ENCODE data around the gene FST.

Gene FST

DNA sequence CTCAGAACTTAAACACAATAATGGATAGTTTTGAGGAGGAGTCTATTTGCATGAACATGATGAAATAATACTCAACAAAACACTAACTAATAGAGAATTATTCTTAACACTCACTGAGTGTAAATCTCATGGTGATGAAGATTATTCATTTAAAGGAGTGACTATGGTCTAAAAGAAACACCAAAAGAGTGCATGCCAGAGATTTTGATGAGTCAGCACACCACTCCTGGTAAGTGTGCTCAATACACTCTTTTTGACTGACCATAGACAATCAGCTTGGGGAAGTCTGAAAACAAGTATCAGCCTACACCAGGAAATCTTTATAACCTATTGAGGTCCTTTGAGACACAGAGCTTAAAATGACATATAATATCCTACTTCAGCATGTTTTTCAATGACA lies 6.8 kb upstream of the FST start:
- DNase-seq (ENCODE audit: low read depth in 2 of 2) = no peak

DNA sequence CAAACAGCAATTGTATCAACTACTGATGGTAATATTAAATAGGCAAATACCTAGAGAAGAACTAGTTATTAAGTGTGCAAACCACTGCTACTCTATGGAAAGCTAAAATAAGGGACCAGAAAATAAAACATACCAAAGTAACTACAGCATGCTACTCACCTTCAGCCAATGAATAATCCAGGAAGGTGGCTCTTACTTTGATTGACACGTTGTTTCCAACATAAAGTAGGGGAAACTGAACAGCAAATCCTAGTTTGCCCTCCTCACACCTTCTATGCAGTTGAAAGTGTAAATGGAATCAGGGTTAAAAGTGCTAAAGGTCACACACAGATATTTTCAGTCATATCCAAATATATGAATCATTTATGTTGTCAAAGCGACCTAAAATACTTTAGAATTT lies 5.1 kb upstream of the FST start:
- DNase-seq (ENCODE audit: low read depth in 2 of 2) = no peak

DNA sequence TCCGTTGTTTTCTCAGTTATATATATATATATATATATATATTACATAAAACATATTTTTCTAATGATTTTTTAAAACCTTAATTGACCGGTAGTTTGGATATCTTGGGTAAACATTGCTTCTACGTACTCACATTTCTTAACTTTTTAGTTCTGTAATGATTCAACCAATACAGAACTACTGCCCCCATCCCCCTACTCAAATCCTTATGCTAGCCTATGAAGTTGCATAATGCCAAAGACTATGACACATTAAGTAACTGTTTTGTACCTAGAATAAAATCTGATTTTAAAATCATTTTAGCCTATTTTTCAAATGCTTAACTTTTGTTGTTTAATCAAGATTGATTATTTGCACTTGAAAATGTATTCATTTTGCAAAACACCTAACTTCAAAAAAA lies 4.4 kb upstream of the FST start:
- no peak for DNase-seq (ENCODE audit: low read depth in 2 of 2)

DNA sequence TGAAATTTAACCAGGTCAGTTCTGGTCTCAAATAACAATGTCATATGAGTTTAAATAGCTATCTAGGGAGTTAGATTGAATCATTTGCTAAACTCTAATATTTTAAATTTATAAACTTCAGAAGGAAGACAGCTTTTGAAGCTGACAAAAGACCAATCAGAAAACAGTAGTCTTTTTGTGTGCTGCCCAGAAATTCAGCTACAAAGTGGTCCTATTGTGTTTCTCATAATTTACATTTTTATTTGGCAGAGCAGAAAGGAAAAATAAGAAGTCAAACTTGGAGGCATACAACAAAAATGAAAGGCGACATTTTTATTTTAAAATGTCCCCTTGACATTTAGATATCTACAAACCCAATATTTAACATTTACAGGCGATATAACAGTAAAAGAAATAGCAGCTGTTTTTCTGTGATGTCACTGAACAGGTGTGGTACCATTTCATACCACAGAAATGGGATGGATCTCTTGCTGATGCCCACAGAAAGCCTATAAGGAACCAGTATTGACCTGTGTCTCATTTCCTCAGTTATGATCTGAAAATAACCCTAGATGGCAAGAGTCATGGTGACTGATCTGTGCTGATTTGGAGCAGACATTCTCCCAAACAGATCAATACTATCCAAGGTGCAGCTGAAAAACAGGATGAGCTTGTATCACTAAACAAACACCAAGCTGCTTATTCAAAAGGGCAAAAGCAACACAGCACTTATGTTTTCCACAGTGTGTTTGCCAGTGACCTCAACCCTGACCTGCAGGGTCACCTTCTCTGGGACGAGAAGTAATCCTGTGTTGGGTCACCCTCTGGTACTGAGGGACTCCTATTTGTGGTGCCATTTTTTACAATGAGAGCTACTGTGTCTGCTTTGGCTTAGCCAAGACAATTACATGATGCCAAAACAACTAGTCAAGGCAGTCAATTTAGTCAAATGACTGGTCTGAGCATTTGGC lies 3.6 kb upstream of the FST start:
- no peak for DNase-seq (ENCODE audit: low read depth in 2 of 2)

DNA sequence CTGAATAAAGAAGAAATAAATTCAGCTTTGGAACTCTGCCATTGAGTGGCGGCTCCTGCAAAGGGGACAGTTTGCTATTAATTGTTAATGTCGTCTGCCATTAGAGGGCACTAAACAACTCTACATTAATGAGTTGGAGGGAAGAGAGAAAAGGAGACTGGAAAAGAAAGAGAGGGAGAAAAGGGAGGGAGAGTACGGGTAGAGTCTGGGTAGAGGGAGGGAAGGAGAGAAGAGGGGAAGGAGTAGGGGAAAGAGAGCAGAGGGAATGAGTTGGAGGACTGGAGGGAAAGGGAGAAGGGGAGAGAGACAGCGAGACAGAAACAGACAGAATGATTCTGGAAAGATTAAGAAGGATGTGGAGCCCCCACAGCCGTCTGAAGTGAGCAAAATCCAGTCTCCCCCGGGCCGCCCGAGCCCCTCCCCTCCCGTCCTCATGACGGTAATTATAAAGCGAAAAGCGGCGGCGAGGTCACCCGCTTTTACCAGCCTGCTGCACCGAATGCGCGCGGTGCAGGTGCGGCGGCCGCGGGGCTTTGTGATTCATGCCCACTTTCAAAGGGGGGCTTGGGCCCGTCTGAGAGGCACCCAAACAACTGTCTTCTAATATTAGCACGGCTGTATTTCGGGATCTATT lies 1.9 kb upstream of the FST start:
- no peak for DNase-seq (ENCODE audit: low read depth in 2 of 2)

DNA sequence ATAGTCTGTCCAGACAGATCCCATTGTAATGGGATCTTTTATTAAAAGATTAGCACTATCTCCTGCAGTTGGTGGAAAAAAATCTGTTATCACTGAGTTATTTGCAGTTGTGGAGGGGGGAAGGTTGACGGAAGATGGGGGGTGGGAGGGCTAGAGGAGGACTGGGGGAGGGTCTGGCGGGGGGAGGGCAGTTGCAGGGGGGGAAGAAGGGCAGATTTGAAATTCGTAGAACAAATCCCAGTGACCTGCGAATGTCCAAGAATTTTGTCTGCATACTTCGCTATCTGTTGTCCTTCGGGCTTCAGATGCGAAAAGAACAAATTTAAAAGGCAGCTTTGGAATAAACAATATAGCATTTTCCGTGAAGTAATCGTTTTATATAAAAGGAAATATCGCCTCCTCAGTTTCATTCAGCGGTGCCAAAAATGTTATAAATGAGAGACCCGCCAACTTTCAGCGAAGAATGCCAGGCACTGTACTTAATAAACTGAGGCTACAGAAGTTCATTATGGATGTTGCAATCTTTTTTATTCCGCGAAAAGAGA lies 1.3 kb upstream of the FST start:
- DNase-seq (ENCODE audit: low read depth in 2 of 2) = no peak

DNA sequence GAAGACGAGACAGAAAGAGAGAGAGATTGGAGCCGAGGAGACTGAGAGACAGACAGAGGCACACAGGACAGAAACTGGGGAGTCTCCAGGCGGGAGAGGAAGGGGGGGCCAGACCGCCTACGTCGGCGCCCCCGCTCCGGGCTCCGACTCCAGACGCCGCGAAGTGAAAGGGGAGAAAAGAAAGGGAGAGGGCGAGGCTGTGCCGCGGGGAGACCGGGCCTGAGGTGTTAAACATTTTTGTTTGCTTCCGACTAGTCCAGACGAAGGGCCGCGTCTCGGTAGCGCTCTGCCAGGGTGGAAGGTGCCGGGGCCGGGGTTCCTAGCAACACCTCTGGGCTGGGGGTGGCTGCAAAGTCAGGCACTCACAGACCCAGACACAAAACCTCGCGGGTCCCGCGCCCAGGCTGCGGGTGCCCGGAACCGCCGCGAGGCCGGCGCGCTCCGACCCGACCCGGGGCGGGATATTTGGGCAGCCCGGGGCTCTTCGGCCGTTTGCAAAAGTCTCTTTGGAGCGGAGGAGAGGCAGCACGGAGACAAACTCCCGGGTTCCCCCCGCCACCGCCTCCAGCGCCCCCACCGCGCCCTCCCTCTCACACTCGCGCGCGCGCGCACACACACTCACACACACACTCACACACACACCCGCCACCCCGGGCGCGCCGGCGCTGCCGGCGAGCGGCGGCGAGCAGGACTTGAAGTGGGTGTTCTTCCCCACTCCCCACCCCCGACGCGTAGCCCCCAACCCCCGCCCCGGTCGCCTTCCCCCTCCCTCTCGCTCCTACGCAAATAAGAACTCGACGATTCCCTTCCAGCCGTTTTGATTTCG lies 626 bp upstream of the FST start:
- DNase-seq (ENCODE audit: low read depth in 2 of 2) = no peak

DNA sequence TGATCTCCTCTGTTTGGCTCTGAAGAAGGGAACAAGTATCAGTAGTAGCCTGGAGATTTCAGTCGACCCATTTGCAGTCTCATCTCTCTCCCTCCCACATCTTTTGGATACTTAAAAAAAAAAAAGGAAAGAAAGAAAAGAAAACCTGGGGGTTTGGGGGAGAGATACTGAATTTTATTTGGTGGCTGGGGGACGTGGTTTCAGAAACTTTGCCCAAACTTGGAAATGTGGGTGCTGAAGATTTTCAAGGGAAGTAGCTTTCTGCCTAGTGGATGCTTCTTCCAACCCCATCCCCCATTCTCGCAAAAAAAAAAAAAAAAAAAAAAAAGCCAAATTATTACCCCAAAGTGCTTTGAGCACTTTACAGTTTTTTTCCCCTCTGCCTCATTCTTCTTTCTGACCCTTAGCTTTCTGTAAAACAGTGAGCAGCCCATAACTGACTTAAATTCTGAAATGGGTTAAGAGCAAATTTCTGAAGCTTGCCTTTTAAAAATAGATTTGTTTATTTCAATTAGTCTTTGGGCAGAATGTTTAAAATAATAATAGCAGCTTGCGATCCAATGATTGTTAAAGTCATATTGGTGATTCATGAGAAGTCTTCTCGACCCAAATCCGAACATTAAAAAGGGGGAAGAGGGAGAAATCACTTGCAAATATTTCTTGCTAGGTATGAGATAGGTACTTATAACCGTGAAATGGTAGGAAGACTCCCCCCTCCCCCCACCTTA lies 894 bp downstream of the FST start:
- DNase-seq (ENCODE audit: low read depth in 2 of 2) = no peak

DNA sequence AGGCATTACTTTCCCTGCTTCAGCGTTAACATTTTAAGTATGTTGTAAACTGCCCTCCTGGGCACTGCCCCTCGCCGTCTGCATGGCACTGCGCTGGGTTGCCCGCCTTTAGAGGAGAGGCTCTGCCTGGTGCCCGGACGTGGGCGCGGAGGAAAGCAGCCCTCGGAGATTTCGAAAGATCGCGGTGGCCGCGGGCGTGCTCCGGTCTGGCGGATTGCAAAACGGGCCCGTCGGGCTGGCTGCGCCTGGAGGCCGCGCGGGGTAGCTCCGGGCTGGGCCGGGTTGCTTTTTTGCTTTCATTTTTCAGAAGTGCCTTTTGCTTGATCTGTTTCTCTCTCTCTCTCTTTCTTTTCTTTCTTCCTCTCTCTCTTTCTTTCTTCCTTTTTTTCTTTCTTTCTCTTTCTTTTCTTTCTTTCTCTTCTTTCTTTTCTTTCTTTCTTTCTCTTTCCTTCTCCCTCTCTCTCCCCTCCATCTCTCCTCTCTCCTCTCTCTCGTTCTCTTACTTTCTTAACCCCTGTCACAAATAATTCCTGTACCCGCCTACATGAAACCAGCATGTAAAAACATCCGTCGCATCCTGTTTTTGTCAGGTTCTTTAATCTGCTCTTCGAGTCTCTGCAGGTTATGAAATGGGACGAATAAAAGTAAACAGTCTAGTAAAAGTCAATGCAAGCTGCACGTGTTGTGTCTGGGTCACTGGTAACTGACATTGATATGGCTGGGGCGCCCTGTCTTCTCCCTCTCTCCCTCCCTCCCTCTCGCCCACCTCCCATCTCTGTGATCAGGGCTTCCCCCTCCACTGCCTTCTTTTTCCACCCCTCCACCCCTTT lies 1.7 kb downstream of the FST start:
- peak; percentile 41 to 42 for DNase-seq (ENCODE audit: low read depth in 2 of 2)

DNA sequence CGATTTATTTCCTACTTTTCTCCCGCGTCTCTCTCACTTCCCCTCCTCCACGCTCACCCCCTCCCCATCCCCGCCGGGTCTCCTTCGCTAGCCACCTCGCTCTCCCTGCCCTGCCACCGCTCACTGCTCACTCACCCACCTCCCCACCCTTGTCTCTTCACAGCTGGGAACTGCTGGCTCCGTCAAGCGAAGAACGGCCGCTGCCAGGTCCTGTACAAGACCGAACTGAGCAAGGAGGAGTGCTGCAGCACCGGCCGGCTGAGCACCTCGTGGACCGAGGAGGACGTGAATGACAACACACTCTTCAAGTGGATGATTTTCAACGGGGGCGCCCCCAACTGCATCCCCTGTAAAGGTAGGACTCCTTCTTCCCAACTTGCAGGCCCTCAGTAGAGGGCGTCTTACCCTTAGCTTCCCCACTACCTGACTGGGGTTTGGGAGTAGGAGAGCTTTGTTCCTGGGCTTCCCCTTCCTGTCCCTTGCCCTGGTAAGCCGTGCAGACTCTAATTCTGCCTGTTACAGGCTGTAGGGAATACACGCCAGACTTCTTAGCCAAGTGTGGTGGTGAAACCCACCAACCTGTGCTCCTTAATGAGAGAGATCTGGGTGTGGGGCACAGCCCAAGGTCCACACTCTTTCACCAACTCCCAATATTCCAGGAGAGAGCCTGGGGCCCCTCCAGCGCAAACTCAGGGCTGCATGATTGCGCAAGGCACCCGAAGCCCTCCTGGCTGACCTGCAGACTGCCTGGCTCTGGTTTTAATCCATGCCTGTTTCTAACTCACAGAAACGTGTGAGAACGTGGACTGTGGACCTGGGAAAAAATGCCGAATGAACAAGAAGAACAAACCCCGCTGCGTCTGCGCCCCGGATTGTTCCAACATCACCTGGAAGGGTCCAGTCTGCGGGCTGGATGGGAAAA lies 2.5 kb downstream of the FST start:
- no peak for DNase-seq (ENCODE audit: low read depth in 2 of 2)

DNA sequence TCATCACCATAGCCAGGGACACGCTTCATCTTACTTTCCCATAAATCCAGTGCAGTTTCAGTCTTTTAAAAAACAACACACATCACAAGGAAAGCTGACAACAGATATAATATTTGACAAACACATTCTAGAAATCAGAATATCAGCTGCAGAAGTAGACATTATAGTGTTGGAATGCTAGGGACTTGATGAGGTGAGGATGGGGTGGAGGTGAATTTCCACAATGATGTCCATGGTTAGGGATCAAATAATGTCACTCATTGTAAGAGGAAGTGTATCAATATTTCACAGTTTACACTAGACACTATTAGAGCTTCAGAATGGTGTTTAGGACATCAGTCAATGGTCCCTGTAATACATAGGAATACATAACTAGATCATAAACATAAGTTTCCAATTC lies 7.0 kb downstream of the FST start:
- no peak for DNase-seq (ENCODE audit: low read depth in 2 of 2)

DNA sequence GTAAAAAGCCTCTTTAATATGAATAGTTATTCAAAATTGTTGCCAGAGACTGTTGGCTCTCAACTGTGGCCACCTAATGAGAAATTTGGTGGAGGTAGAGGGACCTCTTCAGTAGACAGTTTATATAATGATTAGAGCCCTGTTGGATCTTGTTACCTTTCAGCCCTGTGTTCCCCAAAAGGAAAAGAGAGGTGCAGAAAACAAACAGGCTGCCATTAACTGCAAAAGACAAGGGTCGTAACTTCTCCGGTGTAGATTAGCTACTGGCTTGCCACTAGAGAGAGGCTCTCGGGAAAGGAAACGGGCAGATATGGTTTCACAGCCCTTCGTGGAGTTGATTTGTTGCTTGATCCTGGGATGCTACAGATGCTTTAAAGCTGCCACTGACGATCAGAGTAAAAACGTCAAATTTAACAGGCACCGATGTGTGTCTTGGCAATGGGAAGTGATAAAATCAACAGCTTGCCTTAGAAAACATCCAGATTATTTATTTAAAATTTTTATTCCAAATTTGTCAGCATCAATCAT lies 7.8 kb downstream of the FST start:
- DNase-seq (ENCODE audit: low read depth in 2 of 2) = no peak

DNA sequence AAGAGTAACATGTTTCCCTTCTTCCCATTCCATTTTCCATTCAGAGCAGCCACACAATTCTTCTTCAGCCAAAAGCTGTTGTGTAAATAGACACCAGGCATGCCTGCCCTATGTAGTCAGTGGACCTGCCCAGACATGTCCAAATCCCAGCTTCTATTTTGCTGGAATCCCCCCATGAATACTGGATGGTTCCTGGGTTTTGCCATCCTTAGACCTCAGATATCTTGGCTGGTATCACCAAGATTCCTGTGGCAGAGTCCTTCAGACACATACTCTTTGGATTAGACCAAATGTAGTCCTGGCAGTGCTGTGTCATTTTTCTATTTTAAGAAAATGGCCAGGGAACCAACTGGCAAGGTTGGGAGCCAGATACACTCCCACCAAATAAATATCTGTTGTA lies 10.3 kb downstream of the FST start:
- DNase-seq (ENCODE audit: low read depth in 2 of 2) = no peak

DNA sequence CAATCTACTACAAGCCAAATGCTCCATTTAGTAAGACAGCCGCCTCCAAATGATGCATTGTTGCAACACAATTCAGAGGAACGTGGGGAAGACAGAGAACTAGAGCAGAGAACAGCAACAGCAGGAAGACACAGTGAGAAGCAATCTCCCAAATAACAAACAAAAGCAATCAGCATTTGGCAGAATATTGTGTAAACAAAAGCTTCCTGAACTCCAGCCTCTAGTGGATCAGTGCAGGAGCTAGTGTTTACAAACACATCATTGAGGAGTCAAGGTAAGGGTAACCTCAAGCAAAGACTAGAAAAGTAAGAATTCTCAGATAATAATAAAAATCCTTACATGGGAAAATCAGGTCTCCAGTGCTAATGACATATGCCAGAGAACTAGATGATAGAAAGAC lies 20.6 kb downstream of the FST start:
- no peak for DNase-seq (ENCODE audit: low read depth in 2 of 2)

DNA sequence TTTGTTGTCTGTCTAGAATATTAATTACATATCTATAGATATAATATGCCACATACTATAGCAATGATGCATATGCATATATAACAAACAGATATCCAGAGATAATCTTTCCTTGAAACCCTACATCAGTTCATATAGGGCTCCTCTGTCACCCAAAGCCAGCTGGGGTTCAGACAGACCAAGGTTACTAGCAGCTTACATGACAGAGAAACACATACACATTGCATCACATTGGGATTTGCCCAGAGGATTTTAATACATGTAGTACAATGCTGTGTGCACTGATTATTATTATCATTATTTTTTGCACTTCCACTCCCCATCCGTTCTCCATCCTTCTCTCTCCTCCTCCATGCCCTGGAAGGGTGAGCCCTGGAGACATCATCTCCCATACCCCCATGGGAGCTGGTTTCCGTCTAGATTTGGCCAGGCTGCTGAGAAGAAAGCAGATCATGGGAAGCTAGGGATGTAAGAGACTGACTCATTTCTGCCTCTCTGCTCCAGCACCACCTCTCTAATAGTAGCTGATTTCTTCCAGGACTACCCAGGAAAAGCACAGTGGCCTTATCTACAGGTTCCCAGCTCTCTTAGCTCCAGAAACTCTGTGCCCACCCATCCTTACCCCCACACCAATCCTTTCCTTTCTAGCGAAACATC lies 23.3 kb downstream of the FST start:
- no peak for DNase-seq (ENCODE audit: low read depth in 2 of 2)

DNA sequence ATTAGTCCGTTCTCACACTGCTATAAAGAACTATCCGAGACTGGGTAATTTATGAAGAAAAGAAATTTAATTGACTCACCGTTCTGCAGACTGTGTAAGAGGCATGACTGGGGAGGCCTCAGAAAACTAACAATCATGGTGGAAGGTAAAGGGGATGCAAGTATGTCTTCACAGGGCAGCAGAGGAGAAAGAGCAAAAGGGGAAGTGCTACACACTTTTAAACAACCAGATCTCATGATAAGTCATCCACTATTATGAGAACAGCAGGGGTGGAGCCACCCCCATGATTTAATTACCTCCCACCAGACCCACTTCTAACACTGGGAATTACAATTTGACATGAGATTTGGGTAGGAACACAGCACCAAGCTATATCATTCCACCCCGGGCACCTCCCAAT lies 26.6 kb downstream of the FST start:
- no peak for DNase-seq (ENCODE audit: low read depth in 2 of 2)

DNA sequence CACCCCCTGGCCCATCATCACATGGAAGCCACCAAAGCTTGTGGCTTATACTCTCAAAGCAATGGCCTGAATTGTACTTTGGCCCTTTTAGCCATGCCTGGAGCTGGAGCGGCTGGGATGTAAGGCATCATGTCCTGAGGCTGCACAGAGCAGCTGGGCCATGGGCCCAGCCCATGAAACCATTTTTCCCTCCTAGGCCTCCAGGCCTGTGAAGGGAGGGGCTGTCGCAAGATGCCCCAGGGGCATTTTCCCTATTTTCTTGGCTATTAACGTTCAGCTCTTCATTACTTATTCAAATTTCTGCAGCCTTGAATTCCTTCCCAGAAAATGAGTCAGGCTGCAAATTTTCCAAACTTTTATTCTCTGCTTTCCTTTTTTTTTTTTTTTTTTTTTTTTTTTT lies 27.7 kb downstream of the FST start:
- DNase-seq (ENCODE audit: low read depth in 2 of 2) = no peak

DNA sequence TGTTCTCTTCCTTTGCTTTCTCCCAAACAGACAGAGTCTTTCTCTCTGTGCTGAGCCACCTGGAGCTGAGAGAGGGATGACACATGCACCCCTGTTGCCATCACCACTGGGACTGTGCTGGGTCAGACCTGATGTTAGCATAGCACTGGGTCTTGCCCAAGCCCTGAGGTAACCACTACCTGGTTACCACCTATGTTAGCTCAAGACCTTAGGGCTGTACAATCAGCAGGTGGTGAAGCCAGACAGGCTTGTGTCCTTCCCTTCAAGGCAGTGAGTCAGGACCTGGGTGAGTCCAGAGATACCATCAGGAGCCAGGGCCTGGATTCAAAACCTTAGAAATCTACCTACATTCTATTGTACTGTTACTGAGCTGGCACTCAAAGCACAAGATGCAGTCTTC lies 32.1 kb downstream of the FST start:
- no peak for DNase-seq (ENCODE audit: low read depth in 2 of 2)

DNA sequence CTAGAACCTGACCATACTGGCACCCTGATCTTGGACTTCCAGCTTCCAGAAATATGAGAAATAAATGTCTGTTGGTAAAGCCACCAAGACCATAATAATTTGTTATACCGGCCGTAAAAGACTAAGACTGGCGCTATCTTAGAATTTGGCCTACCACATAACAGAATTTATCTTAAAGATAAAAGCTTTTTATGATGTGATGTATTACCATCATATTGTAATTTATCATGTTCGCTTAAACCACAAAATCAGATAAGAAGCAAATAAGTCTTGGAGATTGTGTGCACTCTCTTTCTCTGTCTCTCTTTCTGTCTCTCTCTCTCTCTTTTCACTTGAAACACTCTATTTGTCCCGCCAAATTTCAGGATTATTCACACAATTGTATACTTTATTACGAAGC lies 35.6 kb downstream of the FST start:
- no peak for DNase-seq (ENCODE audit: low read depth in 2 of 2)
